Vagina (tissue), 2 donors: ENCODE measurements around the gene SETBP1. TPM values are rescaled to one million over a fixed set of nuclear protein-coding genes. Genes with fewer than 3 reads are reported as not detected.

ENCODE experiments used
- DNase-seq, 2 donors: peaks; one replicate each; pipeline ENCODE4 v3.0.0-alpha.2; 2017; ENCODE audit errors: extremely low spot score in 2 of 2
- H3K27ac ChIP-seq: fragments of 200-600 bp; sonication (generic); one replicate; pipeline ENCODE4 v1.5.1; 2019
- H3K27me3 ChIP-seq: fragments of 200-600 bp; sonication (generic); one replicate; pipeline ENCODE4 v1.5.1; 2019
- H3K36me3 ChIP-seq, 2 donors: fragments of 200-600 bp; sonication (generic); one replicate each; pipeline ENCODE4 v1.5.1; 2017 to 2019
- H3K4me1 ChIP-seq: fragments of 200-600 bp; sonication (generic); one replicate; pipeline ENCODE4 v1.5.1; 2019
- H3K4me3 ChIP-seq, 2 donors: fragments of 200-600 bp; sonication (generic); 1 replicate in 1 of 2; 2 replicates in 1 of 2; pipeline ENCODE4 v1.5.1; 2016 to 2019
- H3K9me3 ChIP-seq: fragments of 200-600 bp; sonication (generic); one replicate; pipeline ENCODE4 v1.5.1; 2019
- CTCF ChIP-seq, 3 experiments: fragments of 450-650 bp in 2 of 3; fragments of 200-600 bp in 1 of 3; sonication (generic) in 1 of 3; IDR thresholded peaks; one replicate each; pipeline ENCODE4 v1.5.1; 2017 to 2019; ENCODE audit warnings: antibody characterized with exemption in 3 of 3, mild to moderate bottlenecking in 2 of 3, moderate library complexity in 2 of 3
- POLR2A ChIP-seq, 2 donors: fragments of 450-650 bp; IDR thresholded peaks; one replicate each; pipeline ENCODE4 v1.6.1; 2017; ENCODE audit warnings: antibody characterized with exemption in 2 of 2, mild to moderate bottlenecking in 2 of 2, moderate library complexity in 2 of 2
- POLR2AphosphoS5 ChIP-seq, 2 donors: sonication (generic); formaldehyde crosslinking; IDR thresholded peaks; one replicate each; pipeline ENCODE4 v1.9.0; 2017; ENCODE audit warnings: antibody characterized with exemption in 2 of 2, mild to moderate bottlenecking in 2 of 2, low read depth in 1 of 2; ENCODE audit not compliant: insufficient read depth in 1 of 2
- intact Hi-C: fragments of 100-400 bp; cut with DNase I; formaldehyde crosslinking; loops from one replicate; pipeline ENCODE4 v1.15.1; 2023
- total RNA-seq: library from RNA; depleted of rRNA; stranded (reverse); fragments of >200 nt; gene quantifications from one replicate; pipeline ENCODE4 v1.2.3, GENCODE V29; 2016

Gene SETBP1
- total RNA-seq, 1 donor from 2014 or later, result 38.1 TPM

DNA sequence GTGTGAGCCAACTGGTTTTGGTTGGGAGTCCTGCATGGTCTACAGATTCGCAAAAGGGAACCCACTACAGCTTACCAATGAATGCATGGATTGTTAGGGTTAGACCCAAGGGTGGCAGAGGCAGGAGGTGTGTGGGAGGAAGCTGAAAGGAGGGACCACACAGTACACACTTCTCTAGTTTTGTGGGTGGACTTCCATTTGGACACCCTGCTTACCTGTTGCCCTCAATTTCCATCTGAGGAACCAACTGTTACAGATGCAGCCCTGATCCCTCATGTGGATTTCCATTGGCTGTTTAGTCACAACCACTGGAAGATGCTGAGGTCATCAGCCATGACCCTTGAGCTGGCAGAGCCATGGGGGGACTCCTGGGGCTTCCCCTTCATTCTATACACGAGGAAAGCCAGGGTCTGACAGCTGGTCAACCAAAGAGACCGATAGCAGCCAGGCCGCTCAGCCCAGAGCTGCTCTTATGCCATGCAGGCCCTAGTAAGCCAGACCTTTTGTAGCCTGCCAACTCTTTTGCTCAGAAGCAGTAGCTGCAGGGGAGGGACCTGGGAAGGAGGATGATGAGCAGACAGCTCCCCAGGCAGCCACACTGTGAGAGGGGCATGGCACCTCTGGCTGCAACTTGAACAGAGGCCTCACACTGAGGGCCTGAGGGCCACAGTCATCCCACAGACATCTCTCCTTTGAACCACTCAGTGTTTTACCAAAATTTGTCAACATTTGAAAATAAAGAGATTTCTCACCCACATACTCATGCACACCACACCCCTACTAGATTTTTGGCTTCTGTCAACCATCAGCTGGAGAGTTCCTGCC is 162.1 kb downstream of the SETBP1 start:
- Histone ChIP-seq H3K4me1 (peaks cover 52% of the 10 kb centered on the region), H3K27ac (no peak overlapping the region), H3K36me3 (no peaks in the 10 kb centered on the region), H3K4me3 (no peak overlapping the region), H3K9me3 (no peaks in the 10 kb centered on the region), H3K27me3 (no peaks in the 10 kb centered on the region)
- intact Hi-C loops, result no loop called here
- no peak for TF ChIP-seq POLR2A (IDR thresholded peaks at IDR 0.05)
- TF ChIP-seq CTCF (IDR thresholded peaks at IDR 0.05), result no peak
- TF ChIP-seq POLR2AphosphoS5 (IDR thresholded peaks at IDR 0.05; ENCODE audit: insufficient read depth in 1 of 2, low read depth in 1 of 2), result no peak
- DNase-seq, result no peak

- no peak overlapping the region for H3K4me3 ChIP-seq
- TF ChIP-seq POLR2A (IDR thresholded peaks at IDR 0.05) (no peak), POLR2AphosphoS5 (IDR thresholded peaks at IDR 0.05; ENCODE audit: insufficient read depth in 1 of 2, low read depth in 1 of 2) (no peak), CTCF (IDR thresholded peaks at IDR 0.05) (no peak)
- no peaks in the 10 kb centered on the region for H3K27me3 ChIP-seq
- intact Hi-C loops, result no loop called here
- no peaks in the 10 kb centered on the region for H3K9me3 ChIP-seq
- no peak for DNase-seq
- no peaks in the 10 kb centered on the region for H3K36me3 ChIP-seq
- no peak overlapping the region for H3K27ac ChIP-seq
- H3K4me1 ChIP-seq, result peaks cover 53% of the 10 kb centered on the region
These were observed 163.8 kb downstream of the SETBP1 start for GRCh38 chr18:44844486-44844885.

DNA sequence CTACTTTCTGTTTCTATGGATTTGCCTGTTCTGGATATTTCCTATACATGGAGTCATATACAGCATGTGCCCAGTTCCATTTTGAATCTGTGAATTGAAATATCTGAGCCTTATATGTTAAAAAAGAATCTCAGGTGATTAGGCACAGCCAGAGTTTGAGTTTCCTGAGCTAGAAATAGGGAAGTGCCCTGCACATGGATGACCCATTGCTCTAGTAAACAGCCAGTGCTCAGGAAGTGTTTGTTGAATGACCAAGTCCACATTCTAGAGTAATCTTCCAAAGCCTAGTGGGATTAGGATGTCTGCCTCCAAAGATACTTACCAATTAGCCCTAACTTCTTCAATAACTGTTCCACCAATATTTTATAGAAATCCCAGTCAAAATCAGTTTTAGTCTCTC is 165.8 kb downstream of the SETBP1 start:
- Histone ChIP-seq H3K9me3 (no peaks in the 10 kb centered on the region), H3K4me3 (no peak overlapping the region), H3K4me1 (peaks cover 45% of the 10 kb centered on the region), H3K36me3 (no peaks in the 10 kb centered on the region), H3K27ac (no peak overlapping the region), H3K27me3 (no peaks in the 10 kb centered on the region)
- intact Hi-C loops, result no loop called here
- TF ChIP-seq POLR2AphosphoS5 (IDR thresholded peaks at IDR 0.05; ENCODE audit: insufficient read depth in 1 of 2, low read depth in 1 of 2), result no peak
- TF ChIP-seq POLR2A (IDR thresholded peaks at IDR 0.05), result no peak
- TF ChIP-seq CTCF (IDR thresholded peaks at IDR 0.05), result no peak
- no peak for DNase-seq

DNA sequence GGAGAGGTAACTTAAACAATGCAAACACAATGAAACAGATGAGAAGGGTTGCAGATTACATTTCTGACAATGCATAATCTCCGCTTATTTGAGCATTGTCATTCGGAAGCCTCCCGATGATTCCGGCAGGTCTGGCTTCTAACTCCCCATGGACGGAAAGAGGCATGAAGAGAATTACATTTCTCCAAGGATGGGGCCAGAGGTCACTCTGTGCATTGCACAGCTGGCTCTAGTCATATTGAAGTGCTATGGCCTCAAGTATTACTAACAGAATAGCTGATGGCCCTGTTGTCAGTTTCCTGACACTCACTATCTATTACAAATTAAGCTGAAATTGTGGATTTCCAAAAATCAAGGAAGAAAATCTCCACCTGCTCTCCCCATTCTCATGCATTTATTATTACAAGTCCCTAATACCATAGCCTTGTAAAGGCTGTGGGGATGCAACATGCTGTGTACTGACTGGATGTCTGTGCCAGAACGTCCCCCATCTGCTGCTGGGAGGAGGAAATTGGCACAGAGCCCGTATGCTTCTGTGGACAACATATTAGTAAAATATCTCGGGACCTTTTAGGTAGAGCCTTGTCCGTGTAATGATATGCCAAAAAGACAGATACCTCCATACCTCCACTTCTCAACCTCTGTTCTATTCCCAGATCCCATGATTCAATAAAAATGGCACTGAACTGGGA is 168.1 kb downstream of the SETBP1 start:
- intact Hi-C loops, result no loop called here
- H3K4me3 ChIP-seq, result no peak overlapping the region
- peaks cover 48% of the 10 kb centered on the region for H3K4me1 ChIP-seq
- H3K36me3 ChIP-seq, result no peaks in the 10 kb centered on the region
- H3K27ac ChIP-seq, result no peak overlapping the region
- H3K27me3 ChIP-seq, result no peaks in the 10 kb centered on the region
- no peak for DNase-seq
- H3K9me3 ChIP-seq, result no peaks in the 10 kb centered on the region
- no peak for TF ChIP-seq CTCF (IDR thresholded peaks at IDR 0.05)
- TF ChIP-seq POLR2AphosphoS5 (IDR thresholded peaks at IDR 0.05; ENCODE audit: insufficient read depth in 1 of 2, low read depth in 1 of 2), result no peak
- TF ChIP-seq POLR2A (IDR thresholded peaks at IDR 0.05), result no peak

GRCh38 chr18:44849361-44849760 is 168.7 kb downstream of the SETBP1 start:
- no peak for TF ChIP-seq POLR2AphosphoS5 (IDR thresholded peaks at IDR 0.05; ENCODE audit: insufficient read depth in 1 of 2, low read depth in 1 of 2)
- TF ChIP-seq CTCF (IDR thresholded peaks at IDR 0.05), result no peak
- no peak for TF ChIP-seq POLR2A (IDR thresholded peaks at IDR 0.05)
- H3K9me3 ChIP-seq, result no peaks in the 10 kb centered on the region
- peaks cover 43% of the 10 kb centered on the region for H3K4me1 ChIP-seq
- no peaks in the 10 kb centered on the region for H3K36me3 ChIP-seq
- intact Hi-C loops, result no loop called here
- no peak for DNase-seq
- no peaks in the 10 kb centered on the region for H3K27me3 ChIP-seq
- H3K27ac ChIP-seq, result no peak overlapping the region
- no peak overlapping the region for H3K4me3 ChIP-seq
